Breast epithelium (tissue), 4 donors: ENCODE data around the gene AK1. TPM values are rescaled to one million over a fixed set of nuclear protein-coding genes. Genes with fewer than 3 reads are reported as not detected.

Experiments used
- DNase-seq, 2 donors: peaks; one replicate each; pipeline ENCODE4 v3.0.0-alpha.2; 2019; ENCODE audit warnings: low spot score in 2 of 2
- H3K27ac ChIP-seq, 2 donors: fragments of 200-600 bp; sonication (generic) in 1 of 2; one replicate each; pipeline ENCODE4 v1.5.1; 2016 to 2019; ENCODE audit warnings: mild to moderate bottlenecking in 1 of 2
- H3K27me3 ChIP-seq, 2 donors: fragments of 200-600 bp; sonication (generic) in 1 of 2; one replicate each; pipeline versions ENCODE4 v1.5.1 to v1.6.0; 2017 to 2019; ENCODE audit warnings: control low read depth in 1 of 2, mild to moderate bottlenecking in 1 of 2
- H3K36me3 ChIP-seq: fragments of 200-600 bp; one replicate; pipeline ENCODE4 v1.5.1; 2019
- H3K4me1 ChIP-seq, 2 donors: fragments of 200-600 bp; sonication (generic); one replicate each; pipeline ENCODE4 v1.5.1; 2016 to 2019; ENCODE audit warnings: control low read depth in 1 of 2
- H3K4me3 ChIP-seq, 3 donors: fragments of 200-600 bp; sonication (generic); 1 replicate in 2 of 3; 2 replicates in 1 of 3; pipeline ENCODE4 v1.5.1; 2016 to 2019; ENCODE audit warnings: mild to moderate bottlenecking in 3 of 3, moderate library complexity in 2 of 3
- H3K9me3 ChIP-seq, 2 donors: fragments of 200-600 bp; sonication (generic) in 1 of 2; one replicate each; pipeline ENCODE4 v1.5.1; 2016 to 2019; ENCODE audit warnings: control low read depth in 1 of 2
- CTCF ChIP-seq, 3 donors: fragments of 450-650 bp; IDR thresholded peaks; one replicate each; pipeline ENCODE4 v1.5.1; 2016 to 2017; ENCODE audit warnings: antibody characterized with exemption in 3 of 3, mild to moderate bottlenecking in 3 of 3, moderate library complexity in 3 of 3
- POLR2A ChIP-seq: fragments of 450-650 bp; IDR thresholded peaks from one replicate; pipeline ENCODE4 v1.6.1; 2016; ENCODE audit warnings: antibody characterized with exemption, mild to moderate bottlenecking, moderate library complexity
- POLR2AphosphoS5 ChIP-seq, 3 donors: sonication (generic); formaldehyde crosslinking; IDR thresholded peaks; one replicate each; pipeline ENCODE4 v1.6.1; 2017; ENCODE audit warnings: antibody characterized with exemption in 3 of 3
- intact Hi-C: fragments of 100-400 bp; cut with DNase I; formaldehyde crosslinking; loops from one replicate; pipeline ENCODE4 v1.15.1; 2023; ENCODE audit warnings: low total_unique reads
- total RNA-seq, 3 donors: library from RNA; depleted of rRNA; stranded (reverse); fragments of >200 nt; gene quantifications; one replicate each; pipeline ENCODE4 v1.1.0, GENCODE V29; 2016

Gene AK1
- total RNA-seq, 3 donors from 2014 or later: 23.5 to 30.2 (median 23.6) TPM

DNA sequence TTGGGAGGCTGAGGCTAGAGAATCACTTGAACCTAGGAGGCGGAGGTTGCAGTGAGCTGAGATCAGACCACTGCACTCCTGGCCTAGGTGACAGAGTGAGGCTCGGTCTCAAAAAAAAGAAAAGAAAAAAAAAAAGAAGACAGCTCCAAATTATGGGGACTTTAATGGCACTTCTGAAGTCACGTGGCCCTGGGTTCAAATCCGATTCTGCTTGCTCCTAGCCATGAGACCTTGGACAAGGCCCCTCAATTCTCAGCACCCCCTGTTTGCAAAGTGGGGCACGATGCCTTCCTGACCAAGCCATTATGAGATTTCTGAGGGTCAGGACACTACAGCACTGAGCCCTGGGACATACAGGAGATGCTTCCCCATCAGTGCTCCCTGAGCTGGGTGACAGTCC, 22.0 kb downstream of the AK1 start:
- H3K36me3 ChIP-seq: no peaks in the 10 kb centered on the region
- H3K4me3 ChIP-seq: no peak overlapping the region
- H3K27me3 ChIP-seq: no peaks in the 10 kb centered on the region
- no peaks in the 10 kb centered on the region for H3K9me3 ChIP-seq
- TF ChIP-seq CTCF (IDR thresholded peaks at IDR 0.05) (no peak), POLR2AphosphoS5 (IDR thresholded peaks at IDR 0.05) (no peak), POLR2A (no peak)
- intact Hi-C loops: no loop called here
- H3K4me1 ChIP-seq: no peaks in the 10 kb centered on the region
- H3K27ac ChIP-seq: peak overlapping the region in 1 of 2 donors; percentile 94
- no peak for DNase-seq

GRCh38 chr9:127854960-127855359, 22.5 kb downstream of the AK1 start:
- H3K4me1 ChIP-seq: no peaks in the 10 kb centered on the region
- H3K9me3 ChIP-seq: no peaks in the 10 kb centered on the region
- peak overlapping the region; percentile 76 to 94 for H3K27ac ChIP-seq
- H3K4me3 ChIP-seq: peak overlapping the region; percentile 61 to 94 (median 64)
- H3K27me3 ChIP-seq: no peaks in the 10 kb centered on the region
- DNase-seq: no peak
- TF ChIP-seq POLR2AphosphoS5 (IDR thresholded peaks at IDR 0.05) (no peak), POLR2A (no peak), CTCF (IDR thresholded peaks at IDR 0.05) (no peak)
- H3K36me3 ChIP-seq: no peaks in the 10 kb centered on the region
- intact Hi-C loops: no loop called here

DNA sequence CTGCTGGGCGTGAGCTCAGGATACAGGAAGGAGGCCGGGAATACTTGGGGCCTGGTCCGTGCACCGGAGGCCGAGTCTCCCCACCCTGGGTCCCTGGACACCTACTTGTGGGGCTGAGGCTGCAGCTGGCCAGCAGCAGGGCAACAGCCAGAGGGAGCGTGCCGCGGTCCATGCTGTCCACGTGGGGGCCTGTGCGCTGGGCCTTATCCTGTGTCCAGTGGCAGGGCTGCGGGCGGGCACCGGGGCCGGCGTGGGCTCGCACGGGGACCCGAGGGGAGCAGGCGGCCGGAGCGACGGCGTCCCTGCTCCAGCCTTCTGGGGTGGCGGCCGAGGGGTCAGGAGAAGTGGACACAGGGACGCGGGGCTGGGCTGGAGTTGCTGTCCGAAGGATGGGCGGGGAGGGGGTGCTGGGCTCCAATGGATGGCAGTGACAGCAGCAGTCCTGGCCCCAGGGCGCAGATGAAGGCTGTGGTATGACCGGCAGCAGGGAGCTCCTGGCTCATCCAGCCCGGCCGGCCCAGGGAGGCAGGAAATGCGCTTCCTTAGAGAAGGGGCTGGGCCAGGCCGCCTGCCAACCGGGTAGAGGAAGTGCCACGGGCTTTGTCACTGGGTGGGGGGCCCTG, 23.2 kb downstream of the AK1 start, which contains the start of gene ENG:
Gene ENG (minus strand): TSS at position 475 of the 623 bp plus-strand sequence. CDS start 303 bp downstream, at position 172.
- H3K27me3 ChIP-seq: no peaks in the 10 kb centered on the region
- no peaks in the 10 kb centered on the region for H3K4me1 ChIP-seq
- TF ChIP-seq POLR2A: no peak
- TF ChIP-seq CTCF (IDR thresholded peaks at IDR 0.05): peak in 1 of 3 donors; percentile 8
- no peak for TF ChIP-seq POLR2AphosphoS5 (IDR thresholded peaks at IDR 0.05)
- peak within 1 kb of the TSS; percentile 76 to 94 for H3K27ac ChIP-seq
- no peaks in the 10 kb centered on the region for H3K36me3 ChIP-seq
- peaks cover 4 to 6% of the 10 kb centered on the region in 2 donors for H3K9me3 ChIP-seq
- intact Hi-C loops: no loop called here
- H3K4me3 ChIP-seq: peak within 1 kb of the TSS; percentile 61 to 94 (median 64)
- peak; percentile 50 to 65 for DNase-seq

GRCh38 chr9:127853312-127854183, 23.9 kb downstream of the AK1 start:
- no peak for TF ChIP-seq POLR2A
- TF ChIP-seq CTCF (IDR thresholded peaks at IDR 0.05): no peak
- no peak for TF ChIP-seq POLR2AphosphoS5 (IDR thresholded peaks at IDR 0.05)
- DNase-seq: no peak
- no peaks in the 10 kb centered on the region for H3K27me3 ChIP-seq
- H3K4me1 ChIP-seq: no peaks in the 10 kb centered on the region
- H3K27ac ChIP-seq: peak overlapping the region; percentile 76 to 94
- H3K9me3 ChIP-seq: peaks cover 7 to 14% of the 10 kb centered on the region in 2 donors
- H3K36me3 ChIP-seq: no peaks in the 10 kb centered on the region
- intact Hi-C loops: no loop called here
- H3K4me3 ChIP-seq: peak overlapping the region; percentile 61 to 94 (median 64)

DNA sequence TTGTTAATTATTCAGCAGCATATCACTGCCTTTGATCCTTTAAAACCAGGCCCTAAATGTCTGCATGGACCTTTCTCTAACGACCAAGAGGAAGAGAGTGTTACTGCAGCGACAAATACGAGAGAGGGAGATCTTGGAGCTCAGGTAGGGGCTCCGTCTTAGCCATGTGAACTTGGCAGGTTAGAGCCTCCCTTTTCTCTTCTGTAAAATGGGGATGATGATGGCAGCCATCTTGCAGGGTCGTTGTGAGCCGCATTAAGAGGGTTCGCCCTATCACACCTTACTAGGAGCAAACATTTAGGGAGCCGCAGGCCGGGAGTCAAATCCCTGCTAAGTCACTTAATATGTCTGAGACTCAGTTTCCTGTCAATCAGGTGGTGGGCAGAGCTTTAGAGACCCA, 24.6 kb downstream of the AK1 start:
- H3K9me3 ChIP-seq: peaks cover 7 to 14% of the 10 kb centered on the region in 2 donors
- peak overlapping the region; percentile 61 to 94 (median 64) for H3K4me3 ChIP-seq
- no peaks in the 10 kb centered on the region for H3K27me3 ChIP-seq
- intact Hi-C loops: no loop called here
- TF ChIP-seq POLR2A (no peak), POLR2AphosphoS5 (IDR thresholded peaks at IDR 0.05) (no peak)
- DNase-seq: no peak
- no peaks in the 10 kb centered on the region for H3K36me3 ChIP-seq
- H3K27ac ChIP-seq: peak overlapping the region; percentile 76 to 94
- H3K4me1 ChIP-seq: no peaks in the 10 kb centered on the region
